ENCODE measurements around the gene OBSCN.

OBSCN gene

DNA sequence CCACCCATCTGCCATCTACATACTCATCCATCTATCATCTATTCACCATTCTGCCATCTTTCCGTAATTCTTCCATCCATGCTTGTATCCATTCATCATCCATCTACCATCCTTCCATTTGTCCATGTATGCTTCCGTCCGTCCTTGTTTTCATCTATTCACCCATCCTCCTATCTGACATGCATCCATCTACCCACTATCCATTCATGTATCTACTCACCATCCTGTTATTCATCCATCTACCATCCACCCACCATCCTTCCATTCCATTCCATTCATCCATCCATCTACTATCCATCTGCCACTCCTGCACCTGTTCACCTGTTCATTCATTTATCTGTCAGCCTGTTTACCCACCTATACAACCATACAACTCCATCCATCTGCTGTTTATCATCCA lies 112.5 kb downstream of the OBSCN start:
- no peaks in the 10 kb centered on the region for H3F3A ChIP-seq (ENCODE audit: insufficient read depth, low read length)
- H4K20me1 ChIP-seq (ENCODE audit: insufficient read depth, low read length), result no peaks in the 10 kb centered on the region
- no peak overlapping the region for H3K27ac ChIP-seq (ENCODE audit: low read depth, low read length, poor library complexity, severe bottlenecking)
- no peaks in the 10 kb centered on the region for H3K36me3 ChIP-seq (ENCODE audit: insufficient read depth, low read length)
- H2AFZ ChIP-seq (ENCODE audit: low read length), result no peak overlapping the region
- no peaks in the 10 kb centered on the region for H3K27me3 ChIP-seq (ENCODE audit: insufficient read depth, low read length)
- no peaks in the 10 kb centered on the region for H3K9me3 ChIP-seq (ENCODE audit: low read length)
- no peak overlapping the region for H3K4me2 ChIP-seq (ENCODE audit: low read length)
- no peak overlapping the region for H3K4me3 ChIP-seq (ENCODE audit: low read depth, low read length, poor library complexity, severe bottlenecking)
- TF ChIP-seq EZH2 (IDR thresholded peaks at IDR 0.05; ENCODE audit: borderline replicate concordance, low read length), result no peak
- TF ChIP-seq, protein P1, sequence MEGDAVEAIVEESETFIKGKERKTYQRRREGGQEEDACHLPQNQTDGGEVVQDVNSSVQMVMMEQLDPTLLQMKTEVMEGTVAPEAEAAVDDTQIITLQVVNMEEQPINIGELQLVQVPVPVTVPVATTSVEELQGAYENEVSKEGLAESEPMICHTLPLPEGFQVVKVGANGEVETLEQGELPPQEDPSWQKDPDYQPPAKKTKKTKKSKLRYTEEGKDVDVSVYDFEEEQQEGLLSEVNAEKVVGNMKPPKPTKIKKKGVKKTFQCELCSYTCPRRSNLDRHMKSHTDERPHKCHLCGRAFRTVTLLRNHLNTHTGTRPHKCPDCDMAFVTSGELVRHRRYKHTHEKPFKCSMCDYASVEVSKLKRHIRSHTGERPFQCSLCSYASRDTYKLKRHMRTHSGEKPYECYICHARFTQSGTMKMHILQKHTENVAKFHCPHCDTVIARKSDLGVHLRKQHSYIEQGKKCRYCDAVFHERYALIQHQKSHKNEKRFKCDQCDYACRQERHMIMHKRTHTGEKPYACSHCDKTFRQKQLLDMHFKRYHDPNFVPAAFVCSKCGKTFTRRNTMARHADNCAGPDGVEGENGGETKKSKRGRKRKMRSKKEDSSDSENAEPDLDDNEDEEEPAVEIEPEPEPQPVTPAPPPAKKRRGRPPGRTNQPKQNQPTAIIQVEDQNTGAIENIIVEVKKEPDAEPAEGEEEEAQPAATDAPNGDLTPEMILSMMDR (IDR thresholded peaks at IDR 0.05; ENCODE audit: low read length), result no peak
- H3K9ac ChIP-seq (ENCODE audit: low read length), result no peak overlapping the region
- no peaks in the 10 kb centered on the region for H3K4me1 ChIP-seq (ENCODE audit: insufficient read depth, low read length, severe bottlenecking)
- H3K9me2 ChIP-seq (ENCODE audit: low read depth, low read length), result no peaks in the 10 kb centered on the region
- no peaks in the 10 kb centered on the region for H3K79me2 ChIP-seq (ENCODE audit: insufficient read depth, low read length)

GRCh38 chr1:228321435-228321834 lies 113.6 kb downstream of the OBSCN start:
- Histone ChIP-seq H2AFZ (ENCODE audit: low read length) (no peak overlapping the region), H3K36me3 (ENCODE audit: insufficient read depth, low read length) (no peaks in the 10 kb centered on the region), H3K4me1 (ENCODE audit: insufficient read depth, low read length, severe bottlenecking) (no peaks in the 10 kb centered on the region), H3K4me2 (ENCODE audit: low read length) (no peak overlapping the region), H3K9ac (ENCODE audit: low read length) (no peak overlapping the region), H3K27me3 (ENCODE audit: insufficient read depth, low read length) (no peaks in the 10 kb centered on the region), H3K79me2 (ENCODE audit: insufficient read depth, low read length) (no peaks in the 10 kb centered on the region), H3K27ac (ENCODE audit: low read depth, low read length, poor library complexity, severe bottlenecking) (no peak overlapping the region), H3K4me3 (ENCODE audit: low read depth, low read length, poor library complexity, severe bottlenecking) (no peak overlapping the region), H3K9me3 (ENCODE audit: low read length) (no peaks in the 10 kb centered on the region), H3K9me2 (ENCODE audit: low read depth, low read length) (no peaks in the 10 kb centered on the region), H3F3A (ENCODE audit: insufficient read depth, low read length) (no peaks in the 10 kb centered on the region), H4K20me1 (ENCODE audit: insufficient read depth, low read length) (no peaks in the 10 kb centered on the region)
- no peak for TF ChIP-seq EZH2 (IDR thresholded peaks at IDR 0.05; ENCODE audit: borderline replicate concordance, low read length)
- TF ChIP-seq, protein P1 (IDR thresholded peaks at IDR 0.05; ENCODE audit: low read length), result no peak

GRCh38 chr1:228321895-228322294 lies 114.1 kb downstream of the OBSCN start:
- no peak overlapping the region for H3K4me3 ChIP-seq (ENCODE audit: low read depth, low read length, poor library complexity, severe bottlenecking)
- no peak overlapping the region for H3K4me2 ChIP-seq (ENCODE audit: low read length)
- no peak overlapping the region for H3K9ac ChIP-seq (ENCODE audit: low read length)
- no peaks in the 10 kb centered on the region for H3K27me3 ChIP-seq (ENCODE audit: insufficient read depth, low read length)
- H4K20me1 ChIP-seq (ENCODE audit: insufficient read depth, low read length), result no peaks in the 10 kb centered on the region
- no peaks in the 10 kb centered on the region for H3K9me2 ChIP-seq (ENCODE audit: low read depth, low read length)
- H2AFZ ChIP-seq (ENCODE audit: low read length), result no peak overlapping the region
- no peak overlapping the region for H3K27ac ChIP-seq (ENCODE audit: low read depth, low read length, poor library complexity, severe bottlenecking)
- no peaks in the 10 kb centered on the region for H3K79me2 ChIP-seq (ENCODE audit: insufficient read depth, low read length)
- H3K4me1 ChIP-seq (ENCODE audit: insufficient read depth, low read length, severe bottlenecking), result no peaks in the 10 kb centered on the region
- H3K36me3 ChIP-seq (ENCODE audit: insufficient read depth, low read length), result no peaks in the 10 kb centered on the region
- H3K9me3 ChIP-seq (ENCODE audit: low read length), result no peaks in the 10 kb centered on the region
- TF ChIP-seq EZH2 (IDR thresholded peaks at IDR 0.05; ENCODE audit: borderline replicate concordance, low read length), result no peak
- TF ChIP-seq, protein P1 (IDR thresholded peaks at IDR 0.05; ENCODE audit: low read length), result no peak
- no peaks in the 10 kb centered on the region for H3F3A ChIP-seq (ENCODE audit: insufficient read depth, low read length)
